ENCODE results near the gene SLC26A11. TPM values are rescaled to one million over a fixed set of nuclear protein-coding genes. Genes with fewer than 3 reads are reported as not detected.

Gene SLC26A11
- total RNA-seq, 4 donors from 2014 or later: 7.9 to 19.7 (median 13.7) TPM

- TF ChIP-seq EP300 (IDR thresholded peaks at IDR 0.05): no peak
- TF ChIP-seq, protein P1, sequence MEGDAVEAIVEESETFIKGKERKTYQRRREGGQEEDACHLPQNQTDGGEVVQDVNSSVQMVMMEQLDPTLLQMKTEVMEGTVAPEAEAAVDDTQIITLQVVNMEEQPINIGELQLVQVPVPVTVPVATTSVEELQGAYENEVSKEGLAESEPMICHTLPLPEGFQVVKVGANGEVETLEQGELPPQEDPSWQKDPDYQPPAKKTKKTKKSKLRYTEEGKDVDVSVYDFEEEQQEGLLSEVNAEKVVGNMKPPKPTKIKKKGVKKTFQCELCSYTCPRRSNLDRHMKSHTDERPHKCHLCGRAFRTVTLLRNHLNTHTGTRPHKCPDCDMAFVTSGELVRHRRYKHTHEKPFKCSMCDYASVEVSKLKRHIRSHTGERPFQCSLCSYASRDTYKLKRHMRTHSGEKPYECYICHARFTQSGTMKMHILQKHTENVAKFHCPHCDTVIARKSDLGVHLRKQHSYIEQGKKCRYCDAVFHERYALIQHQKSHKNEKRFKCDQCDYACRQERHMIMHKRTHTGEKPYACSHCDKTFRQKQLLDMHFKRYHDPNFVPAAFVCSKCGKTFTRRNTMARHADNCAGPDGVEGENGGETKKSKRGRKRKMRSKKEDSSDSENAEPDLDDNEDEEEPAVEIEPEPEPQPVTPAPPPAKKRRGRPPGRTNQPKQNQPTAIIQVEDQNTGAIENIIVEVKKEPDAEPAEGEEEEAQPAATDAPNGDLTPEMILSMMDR (IDR thresholded peaks at IDR 0.05): no peak
- TF ChIP-seq POLR2A (IDR thresholded peaks at IDR 0.05): no peak
- TF ChIP-seq POLR2AphosphoS5 (IDR thresholded peaks at IDR 0.05): no peak
- peaks cover 0 to 100% of the 10 kb centered on the region in 2 donors for H3K36me3 ChIP-seq
- H3K27me3 ChIP-seq: no peaks in the 10 kb centered on the region
- H3K4me3 ChIP-seq: no peak overlapping the region
- WGBS, 2 donors (ENCODE audit: low coverage in 1 of 2): 100% methylated on average over 1 of the region's 27 CpGs; no CpG with 5 or more reads in 1 of the 2 donors
- no peak for ATAC-seq
- no peaks in the 10 kb centered on the region for H3K4me1 ChIP-seq
- H3K9me3 ChIP-seq: no peaks in the 10 kb centered on the region
- H3K27ac ChIP-seq: no peak overlapping the region
Measured at GRCh38 chr17:80245566-80246265, 25.5 kb downstream of the SLC26A11 start.

DNA sequence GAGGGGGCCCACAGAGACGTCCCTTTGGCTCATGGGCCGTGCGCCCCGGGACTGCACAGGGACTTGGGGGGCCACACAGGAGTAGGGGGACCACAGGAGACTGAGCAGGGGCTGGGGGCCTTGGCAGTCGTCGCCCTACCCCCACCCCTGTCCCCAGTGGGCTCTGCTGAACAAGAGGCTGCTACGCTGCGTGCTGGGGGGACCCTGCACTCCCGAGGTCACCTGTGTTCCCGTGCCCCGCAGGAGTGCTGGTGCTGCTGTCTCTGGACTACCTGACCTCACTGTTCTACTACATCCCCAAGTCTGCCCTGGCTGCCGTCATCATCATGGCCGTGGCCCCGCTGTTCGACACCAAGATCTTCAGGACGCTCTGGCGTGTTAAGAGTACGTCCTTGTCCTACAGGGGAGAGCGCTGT lies 26.0 kb downstream of the SLC26A11 start:
- H3K27me3 ChIP-seq: no peaks in the 10 kb centered on the region
- ATAC-seq: no peak
- TF ChIP-seq, protein P1 (IDR thresholded peaks at IDR 0.05): no peak
- TF ChIP-seq EP300 (IDR thresholded peaks at IDR 0.05): no peak
- TF ChIP-seq POLR2A (IDR thresholded peaks at IDR 0.05): no peak
- TF ChIP-seq POLR2AphosphoS5 (IDR thresholded peaks at IDR 0.05): no peak
- peaks cover 0 to 97% of the 10 kb centered on the region in 2 donors for H3K36me3 ChIP-seq
- H3K4me1 ChIP-seq: no peaks in the 10 kb centered on the region
- 80% methylated on average over 1 of the region's 19 CpGs; no CpG with 5 or more reads in 1 of the 2 donors for WGBS, 2 donors (ENCODE audit: low coverage in 1 of 2)
- H3K4me3 ChIP-seq: no peak overlapping the region
- no peaks in the 10 kb centered on the region for H3K9me3 ChIP-seq
- no peak overlapping the region for H3K27ac ChIP-seq

DNA sequence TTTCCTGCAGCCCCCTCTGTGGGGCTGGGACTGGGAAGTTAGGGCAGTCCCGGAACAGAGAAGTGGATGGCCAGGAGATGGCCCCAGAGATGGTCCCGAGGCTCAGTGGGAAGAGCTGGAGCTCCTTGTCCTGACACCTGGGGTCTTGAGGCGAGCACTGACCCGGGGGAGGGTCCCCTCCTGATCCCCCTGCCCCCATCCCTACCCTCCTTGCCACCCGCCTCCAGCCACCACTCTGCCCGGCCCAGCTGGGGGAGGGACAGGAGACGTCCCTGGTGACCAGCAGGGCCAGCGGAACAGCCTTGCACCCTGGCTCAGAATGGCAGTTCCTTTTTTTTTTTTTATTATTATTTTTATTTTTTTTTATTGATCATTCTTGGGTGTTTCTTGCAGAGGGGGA lies 26.5 kb downstream of the SLC26A11 start:
- Histone ChIP-seq H3K4me1 (no peaks in the 10 kb centered on the region), H3K27me3 (no peaks in the 10 kb centered on the region), H3K9me3 (no peaks in the 10 kb centered on the region), H3K36me3 (peaks cover 0 to 97% of the 10 kb centered on the region in 2 donors), H3K27ac (no peak overlapping the region), H3K4me3 (no peak overlapping the region)
- ATAC-seq: no peak
- WGBS, 2 donors (ENCODE audit: low coverage in 1 of 2): 87 to 96% methylated on average over 4 to 6 of the region's 8 CpGs
- TF ChIP-seq POLR2AphosphoS5 (IDR thresholded peaks at IDR 0.05) (no peak), POLR2A (IDR thresholded peaks at IDR 0.05) (no peak)
- TF ChIP-seq, protein P1 (IDR thresholded peaks at IDR 0.05): no peak

- Histone ChIP-seq H3K27me3 (no peaks in the 10 kb centered on the region), H3K36me3 (peaks cover 0 to 97% of the 10 kb centered on the region in 2 donors), H3K27ac (no peak overlapping the region), H3K4me1 (no peaks in the 10 kb centered on the region), H3K4me3 (no peak overlapping the region), H3K9me3 (no peaks in the 10 kb centered on the region)
- TF ChIP-seq POLR2AphosphoS5 (IDR thresholded peaks at IDR 0.05): no peak
- TF ChIP-seq POLR2A (IDR thresholded peaks at IDR 0.05): no peak
- TF ChIP-seq, protein P1 (IDR thresholded peaks at IDR 0.05): no peak
- TF ChIP-seq EP300 (IDR thresholded peaks at IDR 0.05): no peak
- WGBS, 2 donors (ENCODE audit: low coverage in 1 of 2): 76% methylated on average over 5 of the region's 17 CpGs; no CpG with 5 or more reads in 1 of the 2 donors
- ATAC-seq: no peak
Measured at GRCh38 chr17:80247561-80247960, 27.3 kb downstream of the SLC26A11 start.

Data from gastroesophageal sphincter (tissue), 4 donors.